Measurements from ENCODE around the gene ACSM2B.

Gene ACSM2B

GRCh38 chr16:20622498-20622870 is 46.3 kb upstream of the ACSM2B start:
- no peaks in the 10 kb centered on the region for H3K27me3 ChIP-seq (ENCODE audit: insufficient read depth, low read length, poor library complexity, severe bottlenecking)
- no peaks in the 10 kb centered on the region for H3K4me1 ChIP-seq (ENCODE audit: insufficient read depth, low read length, poor library complexity, severe bottlenecking)
- H3K4me3 ChIP-seq (ENCODE audit: low read length, poor library complexity, severe bottlenecking): no peak overlapping the region
- no peak for TF ChIP-seq EZH2phosphoT487 (IDR thresholded peaks at IDR 0.05; ENCODE audit: borderline replicate concordance)
- no peak for TF ChIP-seq CTCF (conservative IDR thresholded peaks at IDR 0.05; ENCODE audit: low read length)
- H3K9ac ChIP-seq (ENCODE audit: low read depth, low read length, poor library complexity, severe bottlenecking): no peak overlapping the region
- no peak overlapping the region for H3K4me2 ChIP-seq (ENCODE audit: low read depth, low read length, poor library complexity, severe bottlenecking)
- H3K79me2 ChIP-seq (ENCODE audit: insufficient read depth, low read length): no peaks in the 10 kb centered on the region
- H3F3A ChIP-seq (ENCODE audit: low read depth): no peaks in the 10 kb centered on the region
- no peaks in the 10 kb centered on the region for H3K9me2 ChIP-seq (replicated peaks; ENCODE audit: low read depth, low read length)
- no peaks in the 10 kb centered on the region for H4K20me1 ChIP-seq (ENCODE audit: insufficient read depth, low read length, poor library complexity, severe bottlenecking)
- H3K36me3 ChIP-seq (ENCODE audit: insufficient read depth, low read length): no peaks in the 10 kb centered on the region
- H3K9me3 ChIP-seq (ENCODE audit: insufficient read depth, low read depth, low read length): no peaks in the 10 kb centered on the region
- no peak overlapping the region for H2AFZ ChIP-seq (ENCODE audit: low read length)

- Histone ChIP-seq H4K20me1 (ENCODE audit: insufficient read depth, low read length, poor library complexity, severe bottlenecking) (no peaks in the 10 kb centered on the region), H3K9me3 (ENCODE audit: insufficient read depth, low read depth, low read length) (no peaks in the 10 kb centered on the region), H3K4me3 (ENCODE audit: low read length, poor library complexity, severe bottlenecking) (no peak overlapping the region), H3K36me3 (ENCODE audit: insufficient read depth, low read length) (no peaks in the 10 kb centered on the region), H2AFZ (ENCODE audit: low read length) (no peak overlapping the region), H3K4me1 (ENCODE audit: insufficient read depth, low read length, poor library complexity, severe bottlenecking) (no peaks in the 10 kb centered on the region), H3F3A (ENCODE audit: low read depth) (no peaks in the 10 kb centered on the region), H3K9me2 (replicated peaks; ENCODE audit: low read depth, low read length) (no peaks in the 10 kb centered on the region), H3K9ac (ENCODE audit: low read depth, low read length, poor library complexity, severe bottlenecking) (no peak overlapping the region), H3K27me3 (ENCODE audit: insufficient read depth, low read length, poor library complexity, severe bottlenecking) (no peaks in the 10 kb centered on the region), H3K79me2 (ENCODE audit: insufficient read depth, low read length) (no peaks in the 10 kb centered on the region), H3K4me2 (ENCODE audit: low read depth, low read length, poor library complexity, severe bottlenecking) (no peak overlapping the region)
- TF ChIP-seq CTCF (conservative IDR thresholded peaks at IDR 0.05; ENCODE audit: low read length) (no peak), EZH2phosphoT487 (IDR thresholded peaks at IDR 0.05; ENCODE audit: borderline replicate concordance) (no peak)
These were observed 45.2 kb upstream of the ACSM2B start for GRCh38 chr16:20621406-20621805.

GRCh38 chr16:20620770-20621169 is 44.6 kb upstream of the ACSM2B start:
- H3K79me2 ChIP-seq (ENCODE audit: insufficient read depth, low read length): no peaks in the 10 kb centered on the region
- no peaks in the 10 kb centered on the region for H3F3A ChIP-seq (ENCODE audit: low read depth)
- H3K4me2 ChIP-seq (ENCODE audit: low read depth, low read length, poor library complexity, severe bottlenecking): no peak overlapping the region
- H3K4me1 ChIP-seq (ENCODE audit: insufficient read depth, low read length, poor library complexity, severe bottlenecking): no peaks in the 10 kb centered on the region
- no peak overlapping the region for H2AFZ ChIP-seq (ENCODE audit: low read length)
- no peak overlapping the region for H3K4me3 ChIP-seq (ENCODE audit: low read length, poor library complexity, severe bottlenecking)
- no peaks in the 10 kb centered on the region for H3K9me2 ChIP-seq (replicated peaks; ENCODE audit: low read depth, low read length)
- H4K20me1 ChIP-seq (ENCODE audit: insufficient read depth, low read length, poor library complexity, severe bottlenecking): no peaks in the 10 kb centered on the region
- H3K36me3 ChIP-seq (ENCODE audit: insufficient read depth, low read length): no peaks in the 10 kb centered on the region
- no peaks in the 10 kb centered on the region for H3K9me3 ChIP-seq (ENCODE audit: insufficient read depth, low read depth, low read length)
- TF ChIP-seq CTCF (conservative IDR thresholded peaks at IDR 0.05; ENCODE audit: low read length) (no peak), EZH2phosphoT487 (IDR thresholded peaks at IDR 0.05; ENCODE audit: borderline replicate concordance) (no peak)
- H3K9ac ChIP-seq (ENCODE audit: low read depth, low read length, poor library complexity, severe bottlenecking): no peak overlapping the region
- H3K27me3 ChIP-seq (ENCODE audit: insufficient read depth, low read length, poor library complexity, severe bottlenecking): no peaks in the 10 kb centered on the region
